IMR-90 (cell line): ENCODE data around the gene RBM46. TPM values are rescaled to one million over a fixed set of nuclear protein-coding genes. Genes with fewer than 3 reads are reported as not detected.
"Not testable (repeated sequence)": the region's sequence is repeated elsewhere in the genome, so short reads cannot be mapped to it uniquely, and the experiment has no call there.

Experiments
- ATAC-seq: fragments of 200-7000 bp; cut with Tn5 transposase; 2 replicates; pipeline ENCODE4 v1.9.1; 2020; ENCODE audit warnings: low read depth, mild to moderate bottlenecking, moderate library complexity
- BruUV-seq: library from RNA; stranded (reverse); fragments of 400-500 nt; replicated peaks from 2 replicates; lab custom pipeline; 2021; lab: Mats Ljungman, UMichigan
- CTCF ChIA-PET: fragments of 300-600 bp; formaldehyde crosslinking; extraction: SDS; loops from one replicate; lab custom pipeline; 2021; ENCODE audit warnings: antibody characterized with exemption; lab: Yijun Ruan, JAX
- POLR2A ChIA-PET: fragments of 300-600 bp; sonication (Branson Sonifier 250); formaldehyde crosslinking; loops from one replicate; lab custom pipeline; 2022; ENCODE audit warnings: antibody characterized with exemption; ENCODE audit not compliant: unreplicated experiment; lab: Charles Lee
- DNase-seq: peaks from one replicate; pipeline ENCODE4 v3.0.0; 2013
- H2AFZ ChIP-seq: replicated peaks from 2 replicates; pipeline ENCODE3; 2013; ENCODE audit warnings: low read length, mild to moderate bottlenecking; ENCODE audit not compliant: poor library complexity
- H2AK5ac ChIP-seq: 2 replicates; pipeline ENCODE4 v1.6.1; 2013; ENCODE audit warnings: low read depth, low read length, inconsistent platforms
- H2AK9ac ChIP-seq: replicated peaks from 2 replicates; pipeline ENCODE3; 2013; ENCODE audit warnings: mild to moderate bottlenecking, low read depth, low read length, moderate library complexity; ENCODE audit not compliant: poor library complexity
- H2BK120ac ChIP-seq: 2 replicates; pipeline ENCODE4 v1.6.1; 2013; ENCODE audit warnings: low read depth, low read length, inconsistent platforms
- H2BK15ac ChIP-seq: 3 replicates; pipeline ENCODE4 v1.6.1; 2013; ENCODE audit warnings: low read depth, low read length, inconsistent platforms
- H2BK20ac ChIP-seq: 2 replicates; pipeline ENCODE4 v1.6.1; 2013; ENCODE audit warnings: low read depth, mild to moderate bottlenecking, inconsistent platforms, low read length, moderate library complexity
- H2BK5ac ChIP-seq: 2 replicates; pipeline ENCODE4 v1.6.1; 2013; ENCODE audit warnings: mild to moderate bottlenecking, low read depth, low read length, inconsistent platforms; ENCODE audit not compliant: poor library complexity, severe bottlenecking
- H3K14ac ChIP-seq: replicated peaks from 2 replicates; pipeline ENCODE4 v1.6.1; 2013; ENCODE audit warnings: low read depth, low read length, inconsistent platforms
- H3K18ac ChIP-seq: 2 replicates; pipeline ENCODE4 v1.6.1; 2013; ENCODE audit warnings: low read depth, low read length, control low read depth
- H3K23ac ChIP-seq: 2 replicates; pipeline ENCODE4 v1.6.1; 2013; ENCODE audit warnings: low read depth, low read length, inconsistent platforms
- H3K27ac ChIP-seq: 2 replicates; pipeline ENCODE4 v1.5.1; 2013; ENCODE audit warnings: mild to moderate bottlenecking, control low read depth, low read length; ENCODE audit not compliant: insufficient read depth
- H3K27me3 ChIP-seq: 2 replicates; pipeline ENCODE4 v1.6.1; 2013; ENCODE audit warnings: low read length; ENCODE audit not compliant: control insufficient read depth, insufficient read depth
- H3K36me3 ChIP-seq: 2 replicates; pipeline ENCODE4 v1.6.1; 2013; ENCODE audit warnings: low read length, mixed read lengths; ENCODE audit not compliant: control insufficient read depth, insufficient read depth
- H3K4ac ChIP-seq: 2 replicates; pipeline ENCODE4 v1.6.1; 2013; ENCODE audit warnings: low read depth, low read length, inconsistent platforms
- H3K4me1 ChIP-seq: 2 replicates; pipeline ENCODE4 v1.6.1; 2013; ENCODE audit warnings: low read length, mixed read lengths; ENCODE audit not compliant: control insufficient read depth, insufficient read depth
- H3K4me2 ChIP-seq: 2 replicates; pipeline ENCODE4 v1.6.1; 2013; ENCODE audit warnings: low read depth, mild to moderate bottlenecking, control low read depth, low read length, moderate library complexity
- H3K4me3 ChIP-seq: 2 replicates; pipeline ENCODE4 v1.5.1; 2013; ENCODE audit warnings: low read depth, mild to moderate bottlenecking, control low read depth, low read length, moderate library complexity; ENCODE audit not compliant: insufficient read depth
- H3K56ac ChIP-seq: 2 replicates; pipeline ENCODE4 v1.6.1; 2013; ENCODE audit warnings: low read length, inconsistent platforms; ENCODE audit not compliant: insufficient read depth; ENCODE audit errors: extremely low read depth
- H3K79me1 ChIP-seq, 2 experiments: 2 replicates each; pipeline ENCODE4 v1.6.1; 2013; ENCODE audit warnings: low read length in 2 of 2, inconsistent platforms in 1 of 2, low read depth in 1 of 2
- H3K9ac ChIP-seq: 2 replicates; pipeline ENCODE4 v1.6.1; 2013; ENCODE audit warnings: low read depth, low read length, control low read depth
- H3K9me1 ChIP-seq: 2 replicates; pipeline ENCODE4 v1.6.1; 2013; ENCODE audit warnings: low read length, inconsistent platforms; ENCODE audit not compliant: insufficient read depth
- H3K9me3 ChIP-seq: 2 replicates; pipeline ENCODE4 v1.6.1; 2013; ENCODE audit warnings: low read length; ENCODE audit not compliant: control insufficient read depth, insufficient read depth
- H4K20me1 ChIP-seq: 2 replicates; pipeline ENCODE4 v1.6.1; 2013; ENCODE audit warnings: low read length, inconsistent platforms; ENCODE audit not compliant: insufficient read depth
- H4K5ac ChIP-seq: 2 replicates; pipeline ENCODE4 v1.6.1; 2013; ENCODE audit warnings: mild to moderate bottlenecking, low read depth, low read length, control low read depth
- H4K8ac ChIP-seq, 2 experiments: 2 replicates each; pipeline ENCODE4 v1.6.1; 2013; ENCODE audit warnings: low read depth in 2 of 2, low read length in 2 of 2, control low read depth in 1 of 2, inconsistent platforms in 1 of 2
- H4K91ac ChIP-seq: 2 replicates; pipeline ENCODE4 v1.6.1; 2013; ENCODE audit warnings: low read depth, low read length, inconsistent platforms; ENCODE audit not compliant: insufficient read depth
- BHLHE40 ChIP-seq: fragments of 150-350 bp; IDR thresholded peaks from 2 replicates; pipeline ENCODE4 v1.6.1; 2016; ENCODE audit warnings: mild to moderate bottlenecking, low read depth, low read length
- CHD1 ChIP-seq: IDR thresholded peaks from 2 replicates; pipeline ENCODE4 v1.6.1; 2012; ENCODE audit warnings: low read depth, low read length, improper control_type of control experiment
- MAFK ChIP-seq: IDR thresholded peaks from 2 replicates; pipeline ENCODE4 v1.6.1; 2012; ENCODE audit warnings: low read depth, low read length, improper control_type of control experiment
- MAZ ChIP-seq: IDR thresholded peaks from 2 replicates; pipeline ENCODE4 v1.6.1; 2012; ENCODE audit warnings: low read depth, mild to moderate bottlenecking, low read length, improper control_type of control experiment, moderate library complexity, borderline replicate concordance
- MXI1 ChIP-seq: IDR thresholded peaks from 2 replicates; pipeline ENCODE4 v1.6.1; 2012; ENCODE audit warnings: low read depth, mild to moderate bottlenecking, low read length, moderate library complexity, borderline replicate concordance
- NFE2L2 ChIP-seq: fragments of 150-350 bp; IDR thresholded peaks from 2 replicates; pipeline ENCODE4 v1.6.1; 2016; ENCODE audit warnings: low read depth, mild to moderate bottlenecking, low read length
- POLR2A ChIP-seq: IDR thresholded peaks from 2 replicates; pipeline ENCODE4 v1.6.1; 2012; ENCODE audit warnings: mild to moderate bottlenecking, low read depth, low read length
- SMC3 ChIP-seq: fragments of 150-350 bp; IDR thresholded peaks from 2 replicates; pipeline ENCODE4 v1.6.1; 2016; ENCODE audit warnings: low read depth, mild to moderate bottlenecking, antibody characterized with exemption, low read length, moderate library complexity
- WGBS, 2 experiments: methylation state at CpG; one replicate each; pipeline versions ENCODE4 v1.1.5 to v1.1.7; 2013; ENCODE audit warnings: missing lambda C conversion rate in 2 of 2; ENCODE audit not compliant: insufficient read length in 1 of 2; ENCODE audit errors: extremely low coverage in 2 of 2; 5-methylcytosine and 5-hydroxymethylcytosine counted together
- dilution Hi-C: fragments of 300-500 bp; cut with HindIII; formaldehyde crosslinking; loops from one replicate; pipeline ENCODE4 v1.14.3; 2018; ENCODE audit warnings: low sequenced_read_pairs; ENCODE audit not compliant: unreplicated experiment
- in situ Hi-C: fragments of 300-500 bp; cut with MboI; formaldehyde crosslinking; loops from 3 replicates; pipeline ENCODE4 v1.14.3; 2019; ENCODE audit warnings: low sequenced_read_pairs, inconsistent platforms, mixed read lengths
- intact Hi-C: fragments of 100-400 bp; cut with micrococcal nuclease; formaldehyde crosslinking; loops from 2 replicates; pipeline ENCODE4 v1.10.0; 2022
- polyA plus RNA-seq, 3 experiments: library from polyadenylated mRNA; depleted of rRNA; stranded (reverse); fragments of >200 nt; gene quantifications; 2 replicates each; pipeline ENCODE4 v1.2.3, GENCODE V29; 2012; ENCODE audit warnings: low replicate concordance in 1 of 3
- total RNA-seq: library from RNA; depleted of rRNA; stranded (reverse); fragments of >200 nt; gene quantifications from 2 replicates; pipeline ENCODE4 v1.2.3, GENCODE V29; 2012
- TF ChIP-seq, protein P1 (sequence below): fragments of 150-350 bp; IDR thresholded peaks from 2 replicates; pipeline ENCODE4 v1.6.1; 2016; ENCODE audit warnings: low read depth, mild to moderate bottlenecking, low read length, moderate library complexity, borderline replicate concordance

Gene RBM46
- total and polyA plus RNA-seq, 2 of the 4 experiments (the other 2 are of a cell fraction): not detected

- Histone ChIP-seq H4K20me1 (no peaks in the 10 kb centered on the region), H3K36me3 (no peaks in the 10 kb centered on the region), H3K9ac (no peak overlapping the region), H2AK9ac (no peak overlapping the region), H4K5ac (no peak overlapping the region), H2BK5ac (no peak overlapping the region), H3K9me3 (no peaks in the 10 kb centered on the region), H4K8ac (no peak overlapping the region), H3K4me1 (no peaks in the 10 kb centered on the region), H2BK120ac (no peak overlapping the region), H4K91ac (no peak overlapping the region), H2BK15ac (no peak overlapping the region), H3K9me1 (no peaks in the 10 kb centered on the region), H3K4me3 (no peak overlapping the region), H3K18ac (no peak overlapping the region), H3K79me1 (no peaks in the 10 kb centered on the region), H3K27me3 (no peaks in the 10 kb centered on the region), H2AK5ac (no peak overlapping the region), H3K4me2 (no peak overlapping the region), H2BK20ac (no peak overlapping the region), H3K56ac (no peak overlapping the region), H3K27ac (no peak overlapping the region), H3K4ac (no peak overlapping the region), H2AFZ (no peak overlapping the region), H3K14ac (no peak overlapping the region), H3K23ac (no peak overlapping the region)
- ChIA-PET POLR2A (no interaction called here), CTCF (no interaction called here)
- dilution Hi-C loops (no loop called here), in situ Hi-C loops (no loop called here), intact Hi-C loops (no loop called here)
- no TSS peak for BruUV-seq
- no peak for DNase-seq
- no peak for ATAC-seq
- no peak for TF ChIP-seq MAZ
- TF ChIP-seq POLR2A: no peak
- TF ChIP-seq MXI1: no peak
- TF ChIP-seq SMC3: no peak
- no peak for TF ChIP-seq NFE2L2
- TF ChIP-seq BHLHE40: no peak
- TF ChIP-seq, protein P1, sequence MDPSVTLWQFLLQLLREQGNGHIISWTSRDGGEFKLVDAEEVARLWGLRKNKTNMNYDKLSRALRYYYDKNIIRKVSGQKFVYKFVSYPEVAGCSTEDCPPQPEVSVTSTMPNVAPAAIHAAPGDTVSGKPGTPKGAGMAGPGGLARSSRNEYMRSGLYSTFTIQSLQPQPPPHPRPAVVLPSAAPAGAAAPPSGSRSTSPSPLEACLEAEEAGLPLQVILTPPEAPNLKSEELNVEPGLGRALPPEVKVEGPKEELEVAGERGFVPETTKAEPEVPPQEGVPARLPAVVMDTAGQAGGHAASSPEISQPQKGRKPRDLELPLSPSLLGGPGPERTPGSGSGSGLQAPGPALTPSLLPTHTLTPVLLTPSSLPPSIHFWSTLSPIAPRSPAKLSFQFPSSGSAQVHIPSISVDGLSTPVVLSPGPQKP: no peak
- TF ChIP-seq MAFK: no peak
- TF ChIP-seq CHD1: no peak
Observed at GRCh38 chr4:154872198-154872597, 91.1 kb downstream of the RBM46 start.

DNA sequence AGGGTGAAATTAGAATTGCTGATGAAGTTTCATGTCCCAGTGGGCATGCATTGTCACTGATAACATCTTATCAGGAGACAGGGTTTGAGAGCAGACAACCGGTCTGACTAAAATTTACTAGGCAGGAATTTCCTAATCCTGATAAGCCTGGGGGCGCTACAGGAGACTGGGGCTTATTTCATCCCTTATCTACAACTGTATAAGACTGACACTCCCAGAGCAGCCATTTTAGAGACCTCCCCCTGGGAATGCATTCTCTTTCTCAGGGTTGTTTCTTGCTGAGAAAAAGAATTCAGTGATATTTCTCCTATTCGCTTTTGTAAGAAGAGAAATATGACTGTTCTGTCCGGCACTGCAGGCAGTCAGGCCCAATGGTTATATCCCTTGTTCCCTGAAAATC, 93.0 kb downstream of the RBM46 start:
- H3K9ac ChIP-seq, H3K23ac ChIP-seq, H4K8ac ChIP-seq, dilution Hi-C loops, H2BK15ac ChIP-seq, H2BK5ac ChIP-seq, BruUV-seq, H2BK120ac ChIP-seq, H3K14ac ChIP-seq, H3K18ac ChIP-seq, H3K9me3 ChIP-seq, H3K9me1 ChIP-seq, H3K27ac ChIP-seq, ATAC-seq, DNase-seq, H4K5ac ChIP-seq, H3K4me1 ChIP-seq, POLR2A ChIA-PET, H3K56ac ChIP-seq, H2AK5ac ChIP-seq, H4K91ac ChIP-seq, H2AFZ ChIP-seq, H3K27me3 ChIP-seq, H3K4me2 ChIP-seq, H3K4ac ChIP-seq, H3K36me3 ChIP-seq, H3K4me3 ChIP-seq, H2AK9ac ChIP-seq, H2BK20ac ChIP-seq, H4K20me1 ChIP-seq, in situ Hi-C loops, CTCF ChIA-PET, intact Hi-C loops, H3K79me1 ChIP-seq: not testable (repeated sequence)
- no CpG with 5 or more reads among the region's 4 CpGs for WGBS, 2 experiments
